ENCODE data around the gene FOXN3. TPM values are rescaled to one million over a fixed set of nuclear protein-coding genes. Genes with fewer than 3 reads are reported as not detected.
A peak's percentile ranks its signal among the peaks of the same experiment; 100 is the strongest.

The FOXN3 gene
- total RNA-seq, 1 donor from 2014 or later: 122 TPM

- Histone ChIP-seq H3K36me3 (ENCODE audit: insufficient read depth, low read length) (peaks cover 2% of the 10 kb centered on the region), H3K27ac (ENCODE audit: low read depth, low read length) (no peak overlapping the region), H3K79me2 (ENCODE audit: insufficient read depth, low read length) (peaks cover 94% of the 10 kb centered on the region), H3K9ac (ENCODE audit: low read length) (no peak overlapping the region), H2AFZ (ENCODE audit: low read depth, low read length) (no peak overlapping the region), H3K4me3 (ENCODE audit: insufficient read depth, low read depth, low read length) (no peak overlapping the region), H4K20me1 (ENCODE audit: insufficient read depth, low read length) (peaks cover 86% of the 10 kb centered on the region), H3K4me1 (ENCODE audit: insufficient read depth, low read length) (peaks cover 5% of the 10 kb centered on the region), H3K9me3 (ENCODE audit: insufficient read depth, low read depth, low read length) (no peaks in the 10 kb centered on the region), H3K27me3 (ENCODE audit: insufficient read depth, low read length) (no peaks in the 10 kb centered on the region), H3K4me2 (ENCODE audit: low read length) (no peak overlapping the region)
- H3K27ac Mint-ChIP-seq (ENCODE audit: unreplicated experiment): no peak overlapping the region
- no peak overlapping the region for H3K4me3 Mint-ChIP-seq (ENCODE audit: unreplicated experiment)
- no peak for DNase-seq (ENCODE audit: low read depth)
- no peak for TF ChIP-seq CTCF (IDR thresholded peaks at IDR 0.05; ENCODE audit: insufficient read depth, low read depth, low read length)
- TF ChIP-seq EZH2 (IDR thresholded peaks at IDR 0.05; ENCODE audit: insufficient read depth, low read length): no peak
- H3K36me3 Mint-ChIP-seq (ENCODE audit: low read depth, unreplicated experiment): peaks cover 29% of the 10 kb centered on the region
- FAIRE-seq: no peak
- peaks cover 15% of the 10 kb centered on the region for H3K4me1 Mint-ChIP-seq (ENCODE audit: low read depth, unreplicated experiment)
- H3K9me3 Mint-ChIP-seq (ENCODE audit: unreplicated experiment): no peaks in the 10 kb centered on the region
- H3K27me3 Mint-ChIP-seq (ENCODE audit: low read depth, unreplicated experiment): no peaks in the 10 kb centered on the region
These were observed 15.8 kb downstream of the FOXN3 start for GRCh38 chr14:89401241-89401640.

DNA sequence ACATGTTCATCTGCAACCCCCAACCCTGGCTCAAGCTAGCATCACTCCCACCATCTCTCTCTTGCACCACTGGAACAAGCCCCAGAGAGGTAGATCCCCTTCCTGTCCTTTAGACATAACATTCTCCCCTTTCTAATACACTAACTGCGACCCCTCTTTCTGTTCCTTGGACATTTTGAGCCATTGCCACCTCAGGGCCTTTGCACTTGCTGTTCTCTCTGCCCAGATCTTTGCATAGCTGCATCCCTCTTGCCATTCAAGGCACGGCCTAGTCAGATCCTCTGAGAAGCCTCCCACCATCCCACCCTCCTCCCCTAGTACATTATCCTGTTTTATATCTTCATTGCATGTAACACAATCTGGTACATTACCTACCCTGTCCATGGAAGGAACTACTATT lies 16.5 kb downstream of the FOXN3 start:
- peaks cover 31% of the 10 kb centered on the region for H3K36me3 Mint-ChIP-seq (ENCODE audit: low read depth, unreplicated experiment)
- no peaks in the 10 kb centered on the region for H3K27me3 Mint-ChIP-seq (ENCODE audit: low read depth, unreplicated experiment)
- Histone ChIP-seq H3K9ac (ENCODE audit: low read length) (no peak overlapping the region), H2AFZ (ENCODE audit: low read depth, low read length) (no peak overlapping the region), H3K4me3 (ENCODE audit: insufficient read depth, low read depth, low read length) (no peak overlapping the region), H3K4me2 (ENCODE audit: low read length) (no peak overlapping the region), H3K27me3 (ENCODE audit: insufficient read depth, low read length) (no peaks in the 10 kb centered on the region), H3K79me2 (ENCODE audit: insufficient read depth, low read length) (peaks cover 93% of the 10 kb centered on the region), H3K27ac (ENCODE audit: low read depth, low read length) (no peak overlapping the region), H4K20me1 (ENCODE audit: insufficient read depth, low read length) (peaks cover 84% of the 10 kb centered on the region), H3K9me3 (ENCODE audit: insufficient read depth, low read depth, low read length) (no peaks in the 10 kb centered on the region), H3K4me1 (ENCODE audit: insufficient read depth, low read length) (peaks cover 5% of the 10 kb centered on the region), H3K36me3 (ENCODE audit: insufficient read depth, low read length) (peaks cover 2% of the 10 kb centered on the region)
- peaks cover 15% of the 10 kb centered on the region for H3K4me1 Mint-ChIP-seq (ENCODE audit: low read depth, unreplicated experiment)
- H3K27ac Mint-ChIP-seq (ENCODE audit: unreplicated experiment): peak overlapping the region; percentile 75
- H3K4me3 Mint-ChIP-seq (ENCODE audit: unreplicated experiment): no peak overlapping the region
- FAIRE-seq (no peak), DNase-seq (ENCODE audit: low read depth) (no peak)
- H3K9me3 Mint-ChIP-seq (ENCODE audit: unreplicated experiment): no peaks in the 10 kb centered on the region
- TF ChIP-seq EZH2 (IDR thresholded peaks at IDR 0.05; ENCODE audit: insufficient read depth, low read length): no peak
- TF ChIP-seq CTCF (IDR thresholded peaks at IDR 0.05; ENCODE audit: insufficient read depth, low read depth, low read length): no peak

DNA sequence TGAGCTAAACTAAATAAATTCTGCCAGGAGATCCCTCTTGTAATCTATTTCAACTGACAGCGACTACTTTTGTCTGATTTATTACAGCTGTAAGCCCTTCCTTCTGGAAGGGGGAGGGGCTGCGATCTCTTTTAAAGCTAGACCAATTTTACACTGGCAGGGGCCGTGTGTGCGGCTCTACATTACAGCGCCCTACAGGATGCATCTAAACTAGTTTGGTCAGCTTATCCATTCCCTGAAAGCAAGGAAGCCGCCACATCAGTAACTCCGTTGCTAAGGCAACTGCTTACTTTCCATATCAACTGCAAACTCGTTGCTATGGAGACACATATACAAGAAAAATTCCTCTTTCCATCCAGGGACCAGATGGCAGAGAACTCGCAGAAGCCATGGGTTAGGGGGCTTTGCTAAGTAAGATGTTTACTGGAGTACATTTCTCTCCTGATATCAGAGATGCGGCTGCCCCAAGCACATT lies 17.4 kb downstream of the FOXN3 start:
- H3K36me3 ChIP-seq (ENCODE audit: insufficient read depth, low read length): peaks cover 2% of the 10 kb centered on the region
- DNase-seq (ENCODE audit: low read depth) (peak; percentile 86), FAIRE-seq (no peak)
- H3K79me2 ChIP-seq (ENCODE audit: insufficient read depth, low read length): peaks cover 93% of the 10 kb centered on the region
- H2AFZ ChIP-seq (ENCODE audit: low read depth, low read length): no peak overlapping the region
- peak overlapping the region; percentile 21 for H3K27ac Mint-ChIP-seq (ENCODE audit: unreplicated experiment)
- peaks cover 5% of the 10 kb centered on the region for H3K4me1 ChIP-seq (ENCODE audit: insufficient read depth, low read length)
- no peaks in the 10 kb centered on the region for H3K9me3 ChIP-seq (ENCODE audit: insufficient read depth, low read depth, low read length)
- no peaks in the 10 kb centered on the region for H3K9me3 Mint-ChIP-seq (ENCODE audit: unreplicated experiment)
- peaks cover 15% of the 10 kb centered on the region for H3K4me1 Mint-ChIP-seq (ENCODE audit: low read depth, unreplicated experiment)
- H3K9ac ChIP-seq (ENCODE audit: low read length): peak overlapping the region; percentile 63
- peaks cover 28% of the 10 kb centered on the region for H3K36me3 Mint-ChIP-seq (ENCODE audit: low read depth, unreplicated experiment)
- no peak overlapping the region for H3K4me3 ChIP-seq (ENCODE audit: insufficient read depth, low read depth, low read length)
- H3K4me2 ChIP-seq (ENCODE audit: low read length): peak overlapping the region; percentile 49
- H3K4me3 Mint-ChIP-seq (ENCODE audit: unreplicated experiment): no peak overlapping the region
- TF ChIP-seq CTCF (IDR thresholded peaks at IDR 0.05; ENCODE audit: insufficient read depth, low read depth, low read length) (no peak), EZH2 (IDR thresholded peaks at IDR 0.05; ENCODE audit: insufficient read depth, low read length) (no peak)
- H3K27me3 ChIP-seq (ENCODE audit: insufficient read depth, low read length): no peaks in the 10 kb centered on the region
- H4K20me1 ChIP-seq (ENCODE audit: insufficient read depth, low read length): peaks cover 84% of the 10 kb centered on the region
- H3K27me3 Mint-ChIP-seq (ENCODE audit: low read depth, unreplicated experiment): no peaks in the 10 kb centered on the region
- H3K27ac ChIP-seq (ENCODE audit: low read depth, low read length): peak overlapping the region; percentile 55

All from astrocyte (in vitro differentiated cells and primary cell).